Subcutaneous adipose tissue (tissue), 4 donors: ENCODE data around the gene A3GALT2. TPM values are rescaled to one million over a fixed set of nuclear protein-coding genes. Genes with fewer than 3 reads are reported as not detected.

Experiments used
- CTCF ChIP-seq: fragments of 450-650 bp; IDR thresholded peaks from one replicate; pipeline ENCODE4 v1.5.1; 2016; ENCODE audit warnings: low read depth, mild to moderate bottlenecking, control low read depth, antibody characterized with exemption, moderate library complexity
- total RNA-seq, 4 donors: library from RNA; depleted of rRNA; stranded (reverse); fragments of >200 nt; gene quantifications; one replicate each; pipeline ENCODE4 v1.1.0, GENCODE V29; 2016

The A3GALT2 gene
- total RNA-seq, 4 donors from 2014 or later, result not detected

- TF ChIP-seq CTCF, result no peak
Measured at GRCh38 chr1:33324677-33325575, 4.0 kb upstream of the A3GALT2 start.

- no peak for TF ChIP-seq CTCF
Measured at GRCh38 chr1:33323663-33324477, 3.0 kb upstream of the A3GALT2 start.

GRCh38 chr1:33322870-33323585, 2.1 kb upstream of the A3GALT2 start:
- no peak for TF ChIP-seq CTCF

GRCh38 chr1:33322109-33322508, 1.2 kb upstream of the A3GALT2 start:
- no peak for TF ChIP-seq CTCF

GRCh38 chr1:33321178-33321577, 280 bp upstream of the A3GALT2 start:
- no peak for TF ChIP-seq CTCF

GRCh38 chr1:33319949-33320618, 814 bp downstream of the A3GALT2 start:
- TF ChIP-seq CTCF, result no peak
